RPMI8226 (cell line): ENCODE data around the gene FCGR3A.
"Not testable (repeated sequence)": the region's sequence is repeated elsewhere in the genome, so short reads cannot be mapped to it uniquely, and the experiment has no call there.

ENCODE experiments used
- DNase-seq: peaks from one replicate; pipeline ENCODE4 v3.0.0-alpha.2; 2015

Gene FCGR3A

DNA sequence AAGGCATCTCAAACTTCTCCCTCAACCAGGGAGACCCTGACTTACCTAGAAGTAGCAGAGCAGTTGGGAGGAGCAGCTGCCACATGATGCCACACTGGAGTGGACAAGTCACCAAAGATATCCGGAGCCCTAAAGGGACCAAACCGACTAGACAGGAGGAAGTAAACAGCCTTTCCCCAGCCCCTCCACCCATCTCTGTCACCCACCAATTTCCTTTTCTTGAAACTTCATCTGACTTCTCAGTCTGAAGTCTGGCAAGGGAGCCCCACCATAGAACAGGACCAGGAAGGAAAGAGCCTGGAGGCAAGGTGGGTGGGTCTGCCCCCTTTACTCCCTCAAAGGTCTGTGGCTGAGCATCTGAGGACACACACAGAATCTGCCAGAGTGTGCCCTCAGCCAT lies at the start of gene FCGR3A:
Gene FCGR3A (minus strand): TSS at position 167 of the 400 bp plus-strand sequence. CDS start 82 bp downstream, at position 85.
- no peak for DNase-seq

DNA sequence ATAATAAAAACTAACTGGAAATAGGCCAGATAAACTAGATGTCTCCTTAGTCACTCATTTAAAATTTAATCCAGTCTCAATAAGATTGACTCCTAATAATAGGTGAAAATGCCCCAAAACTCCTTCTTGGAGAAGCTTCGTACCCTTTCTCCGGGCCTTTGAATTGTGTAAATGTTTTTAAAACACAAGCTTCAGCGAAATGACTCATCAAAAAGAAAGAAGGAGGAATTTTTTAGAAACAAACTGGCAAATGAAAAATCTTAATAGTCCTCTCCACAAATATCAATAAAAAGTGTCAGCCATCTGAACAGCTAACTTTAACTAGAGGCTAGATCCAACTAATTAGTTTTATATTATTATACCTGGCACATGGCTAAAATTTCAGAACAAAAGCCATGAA lies 47.5 kb upstream of the FCGR3A start:
- not testable (repeated sequence) for DNase-seq

DNA sequence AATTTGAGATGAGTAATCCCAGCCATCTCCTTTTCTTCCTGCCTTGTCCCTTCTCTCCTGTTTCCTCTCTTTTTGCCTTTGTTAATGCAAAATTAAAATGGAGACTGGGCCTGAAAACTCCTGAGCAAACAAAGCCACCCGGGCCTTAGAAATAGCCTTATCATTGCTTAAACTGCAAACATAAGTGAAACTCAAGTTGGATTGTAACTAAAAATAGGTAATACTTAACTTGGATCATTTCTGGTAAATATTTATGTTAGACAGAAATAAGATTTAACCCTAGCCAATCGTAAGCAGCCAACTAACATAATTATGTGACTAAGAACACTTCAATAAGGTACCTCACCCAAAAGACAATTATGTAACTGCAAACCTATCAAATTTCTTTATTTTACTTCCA lies 46.0 kb upstream of the FCGR3A start:
- not testable (repeated sequence) for DNase-seq

DNA sequence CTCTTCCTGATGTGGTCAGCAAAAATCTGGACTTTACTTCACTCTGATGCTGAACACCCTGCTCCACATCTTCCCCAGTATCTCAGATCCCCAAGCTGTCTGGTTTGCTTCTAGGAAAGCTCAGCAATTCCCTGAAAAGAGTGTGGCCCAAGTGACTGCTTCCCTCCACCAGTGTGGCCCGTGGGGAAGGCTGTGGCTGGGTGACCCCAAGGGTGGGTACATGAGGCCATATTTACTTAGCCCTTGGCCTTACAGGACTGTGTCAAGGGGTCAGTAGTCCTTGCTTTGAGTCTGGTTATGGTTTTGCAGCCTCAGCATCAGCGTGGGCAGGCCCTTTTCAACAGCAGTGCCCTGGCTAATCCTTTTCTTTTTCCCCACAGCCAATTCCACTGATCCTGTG lies 45.6 kb upstream of the FCGR3A start:
- DNase-seq = not testable (repeated sequence)

DNA sequence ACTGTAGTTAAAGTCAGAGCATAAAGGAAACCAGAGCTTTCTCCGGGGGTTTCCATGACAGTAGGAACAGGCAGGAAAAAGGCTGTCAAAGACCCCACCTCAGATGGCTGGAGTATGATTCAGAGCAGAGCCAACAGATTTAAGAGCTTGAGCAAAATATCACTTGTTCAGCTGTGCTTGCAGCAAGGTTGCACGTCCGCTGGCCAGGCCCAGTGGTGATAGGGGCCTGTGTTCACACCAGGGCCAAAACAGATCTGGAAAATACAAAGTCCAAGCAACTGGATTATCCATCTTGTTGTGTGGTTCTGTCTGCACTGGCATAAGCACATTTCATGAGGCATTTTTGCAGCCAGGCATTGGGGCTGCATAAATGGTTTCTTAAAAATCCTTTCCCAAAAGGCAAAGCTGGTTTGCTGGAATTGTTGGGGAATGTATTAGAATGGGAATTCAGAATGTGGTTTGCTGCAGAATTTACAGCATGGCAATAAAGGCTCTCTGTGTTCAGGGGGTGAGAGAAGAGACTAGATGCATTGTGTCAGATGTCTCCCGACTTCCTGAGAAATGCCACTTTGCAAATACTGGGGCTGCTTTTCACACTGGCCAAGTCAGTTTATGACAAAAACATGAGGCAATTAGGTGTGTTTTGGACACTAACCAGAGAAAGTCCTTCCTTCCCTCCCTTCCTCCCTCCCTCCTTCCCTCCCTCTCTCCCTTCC lies 44.8 kb upstream of the FCGR3A start:
- DNase-seq = not testable (repeated sequence)

DNA sequence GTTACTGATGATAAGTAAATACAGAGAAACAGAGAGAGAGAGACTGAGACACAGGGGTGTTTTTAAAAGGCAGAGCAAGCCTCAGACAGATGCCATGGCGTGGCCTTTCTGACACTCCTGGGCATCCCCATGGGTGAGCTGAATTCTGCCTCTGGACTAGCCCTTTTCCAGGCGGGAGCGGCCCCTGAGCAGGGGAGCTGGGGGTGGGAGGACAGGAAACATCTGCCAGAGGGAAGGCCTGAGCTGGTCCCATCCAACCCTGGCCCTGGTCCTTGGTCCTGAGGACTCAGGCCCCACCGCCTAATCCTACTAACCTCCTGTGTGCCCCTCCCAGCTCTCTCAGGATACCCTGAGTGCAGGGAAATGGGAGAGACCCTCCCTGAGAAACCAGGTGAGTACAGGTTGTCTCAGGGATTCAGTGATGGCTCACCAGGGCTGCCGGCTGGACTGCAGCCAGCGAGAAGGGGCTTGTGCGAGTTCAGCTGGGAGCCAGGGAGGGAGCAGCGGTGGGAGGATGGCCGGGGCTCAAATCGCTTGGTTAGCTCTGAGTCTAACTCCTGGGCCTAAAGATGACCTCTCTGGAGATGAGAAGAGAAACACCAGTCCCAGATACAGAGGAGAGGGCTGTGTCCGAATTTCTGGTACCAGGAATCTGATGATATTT lies 43.6 kb upstream of the FCGR3A start:
- DNase-seq = not testable (repeated sequence)

DNA sequence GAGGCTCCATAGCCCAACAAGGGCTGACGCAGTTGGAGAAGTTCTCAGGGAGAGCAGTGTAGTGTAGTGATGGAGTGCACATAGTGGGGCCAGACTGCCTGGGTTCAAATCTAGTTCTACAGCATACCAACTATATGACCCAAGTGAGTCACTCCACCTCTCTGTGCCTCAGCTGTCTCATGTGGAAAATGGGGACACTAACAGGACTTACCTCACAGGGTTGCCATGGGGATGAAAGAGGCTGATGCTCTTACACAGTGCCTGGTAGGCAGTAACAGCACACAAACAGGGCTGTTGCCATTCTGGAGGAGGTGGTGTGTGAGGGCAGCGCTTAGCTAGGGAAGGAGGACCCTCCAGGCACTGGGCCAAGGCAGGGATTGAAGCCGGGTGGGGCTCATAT lies 43.0 kb upstream of the FCGR3A start:
- DNase-seq = not testable (repeated sequence)

DNA sequence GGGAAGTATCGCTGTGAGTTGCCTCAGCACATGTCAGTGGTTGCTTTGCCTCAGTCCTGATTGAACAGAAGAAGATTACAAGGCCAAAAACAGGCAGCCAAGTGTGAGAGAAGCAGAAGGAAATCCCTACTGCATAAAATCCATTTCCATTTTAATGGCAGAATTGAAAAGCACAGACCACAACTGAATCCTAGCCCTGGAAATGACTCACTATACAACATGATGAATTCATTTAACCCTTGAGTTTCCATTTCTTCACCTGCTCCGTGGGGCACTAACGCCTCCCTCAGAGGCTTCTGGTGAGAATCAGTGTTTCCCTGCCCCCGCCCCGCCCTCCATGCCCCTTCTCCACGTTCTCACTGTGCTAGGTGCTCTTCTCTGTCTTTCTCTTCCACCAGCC lies 40.3 kb upstream of the FCGR3A start:
- DNase-seq = not testable (repeated sequence)

DNA sequence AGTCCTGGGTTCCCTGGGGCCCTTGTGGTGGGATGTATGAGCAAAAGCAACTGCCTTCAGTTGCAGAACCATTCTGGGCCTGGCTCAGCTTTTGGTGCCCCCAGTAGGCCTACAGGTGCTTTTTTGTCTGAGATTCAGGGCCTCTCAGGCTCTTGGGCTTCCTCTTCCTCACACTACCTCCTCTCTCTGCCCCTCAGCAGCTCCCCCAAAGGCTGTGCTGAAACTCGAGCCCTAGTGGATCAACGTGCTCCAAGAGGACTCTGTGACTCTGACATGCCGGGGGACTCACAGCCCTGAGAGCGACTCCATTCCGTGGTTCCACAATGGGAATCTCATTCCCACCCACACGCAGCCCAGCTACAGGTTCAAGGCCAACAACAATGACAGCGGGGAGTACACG lies 39.7 kb upstream of the FCGR3A start:
- DNase-seq = not testable (repeated sequence)

DNA sequence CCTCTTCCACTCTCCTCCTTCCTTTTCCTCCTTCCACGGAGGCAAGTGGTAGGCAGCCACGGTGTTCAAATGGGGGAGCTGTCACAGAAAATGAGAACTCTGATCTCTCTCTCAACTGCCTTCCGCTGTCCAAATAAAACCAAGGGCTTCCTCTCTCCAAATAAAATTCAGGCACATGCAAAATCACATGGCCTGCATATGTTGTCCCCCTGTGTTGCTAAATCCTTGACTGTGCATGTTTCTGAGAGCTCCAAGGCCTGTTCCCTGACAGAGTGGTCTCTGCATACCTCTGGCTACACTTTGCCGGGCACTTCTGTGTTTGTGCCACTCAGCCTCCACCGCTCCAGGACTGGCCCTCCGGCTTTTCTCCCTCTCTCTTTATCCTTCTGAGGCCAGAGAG lies 39.0 kb upstream of the FCGR3A start:
- DNase-seq = not testable (repeated sequence)

DNA sequence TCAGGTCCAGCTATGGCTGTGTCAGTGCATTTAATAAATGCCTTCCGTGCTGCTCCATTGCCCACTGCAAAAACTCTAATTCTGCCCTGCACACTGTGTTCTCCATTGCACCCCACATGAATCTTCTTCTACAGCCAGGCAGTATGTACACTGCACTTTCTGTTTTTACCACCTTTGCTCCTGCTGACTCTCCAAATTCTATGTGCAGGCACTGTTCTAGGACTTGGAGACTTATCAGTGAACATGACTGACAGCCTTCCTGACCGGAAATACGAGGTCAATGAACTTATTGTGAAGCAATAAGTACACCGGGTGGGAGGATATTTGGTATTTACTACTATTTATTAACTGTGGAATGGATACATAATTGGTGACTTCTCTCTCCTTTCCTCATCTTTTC lies 33.3 kb upstream of the FCGR3A start:
- not testable (repeated sequence) for DNase-seq

DNA sequence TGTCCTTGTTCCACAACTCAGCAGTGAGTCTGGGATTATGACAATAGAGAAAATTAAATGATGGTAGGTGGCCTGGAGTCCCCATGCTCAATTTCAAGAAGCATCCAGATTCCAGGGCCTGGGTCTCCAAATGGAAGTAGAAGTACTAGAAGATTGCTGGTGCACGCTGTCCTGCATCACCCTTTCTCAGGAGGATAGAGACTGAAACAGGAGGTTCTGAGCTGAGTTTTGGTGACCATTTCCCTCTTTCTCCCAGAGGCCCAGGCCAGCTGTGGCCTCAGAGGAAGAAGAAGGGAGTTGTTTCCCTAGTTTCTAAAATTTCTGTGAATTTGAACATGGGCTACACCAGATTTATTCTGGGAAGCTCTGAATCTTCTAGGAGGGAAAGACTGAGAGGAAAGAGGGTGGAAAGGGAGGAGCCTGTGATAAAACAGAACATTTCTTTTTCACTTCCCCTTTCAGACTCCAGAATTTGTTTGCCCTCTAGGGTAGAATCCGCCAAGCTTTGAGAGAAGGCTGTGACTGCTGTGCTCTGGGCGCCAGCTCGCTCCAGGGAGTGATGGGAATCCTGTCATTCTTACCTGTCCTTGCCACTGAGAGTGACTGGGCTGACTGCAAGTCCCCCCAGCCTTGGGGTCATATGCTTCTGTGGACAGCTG lies 31.4 kb upstream of the FCGR3A start:
- DNase-seq = not testable (repeated sequence)

DNA sequence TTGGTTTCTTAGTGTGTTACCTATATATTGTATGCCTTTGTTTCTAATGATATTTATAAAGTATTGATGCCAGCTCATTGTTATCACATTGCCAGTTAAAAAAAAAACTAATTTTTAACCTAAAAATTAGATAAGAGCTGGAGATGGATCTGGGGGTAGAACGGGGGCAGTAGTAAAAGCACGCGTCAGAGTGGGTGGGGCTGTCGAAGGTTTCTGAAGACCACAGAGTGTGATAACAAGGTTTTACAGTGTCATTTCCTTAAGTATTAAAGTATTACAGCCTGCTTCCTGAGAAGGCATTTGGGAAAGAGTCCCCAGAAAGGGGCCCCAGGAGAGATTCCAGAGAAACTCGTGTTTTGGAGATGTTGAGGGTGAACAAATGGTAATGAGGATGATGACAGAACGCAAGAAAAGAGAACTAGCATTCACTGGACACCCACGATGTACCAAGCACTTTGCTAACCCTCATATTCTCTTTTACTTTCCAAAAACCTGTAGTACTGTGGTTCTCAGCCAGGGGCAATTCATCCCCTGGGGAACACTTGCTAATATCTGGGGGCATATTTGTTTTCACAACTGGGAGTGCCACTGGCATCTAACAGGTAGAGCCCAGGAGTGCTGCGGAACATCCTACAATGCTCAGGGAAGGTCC lies 30.4 kb upstream of the FCGR3A start:
- not testable (repeated sequence) for DNase-seq

DNA sequence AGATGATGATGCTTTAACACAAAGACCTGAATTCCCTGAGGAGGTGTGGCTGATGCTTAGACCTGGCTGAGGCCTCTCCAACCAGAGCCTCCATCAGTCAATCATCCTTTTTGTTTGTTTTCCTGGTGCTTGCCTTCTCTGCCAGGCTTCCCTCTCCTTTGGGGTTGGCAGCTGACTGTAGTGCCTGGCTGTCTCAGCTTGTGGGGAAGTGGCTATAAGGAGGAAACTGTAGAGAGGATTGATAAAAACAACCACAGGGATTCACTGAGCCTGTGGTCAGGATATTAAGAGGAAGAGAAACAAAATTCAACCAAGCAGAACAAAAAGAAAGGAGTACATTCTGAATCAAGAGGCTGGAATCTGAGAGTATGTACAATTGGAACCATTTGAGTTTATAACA lies 27.1 kb upstream of the FCGR3A start:
- DNase-seq = not testable (repeated sequence)

DNA sequence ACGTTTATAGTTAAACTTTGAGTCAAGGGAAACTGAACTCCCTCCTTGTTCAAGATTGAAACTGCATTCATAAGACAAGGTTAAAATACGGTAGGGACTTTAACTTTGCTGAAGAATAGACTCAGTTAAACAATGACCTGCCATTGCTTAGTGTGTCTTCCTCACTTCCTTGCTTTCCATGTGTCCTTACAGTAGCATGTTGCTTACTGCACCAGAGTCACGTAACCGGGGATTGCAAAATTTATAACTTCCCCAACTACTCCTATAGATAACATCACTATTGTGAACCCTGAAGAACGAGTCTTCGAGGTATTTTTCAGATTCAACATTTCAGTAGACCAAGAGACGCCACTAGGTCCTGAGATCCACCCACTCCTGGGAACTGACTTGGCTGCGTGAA lies 22.1 kb upstream of the FCGR3A start:
- DNase-seq = not testable (repeated sequence)

DNA sequence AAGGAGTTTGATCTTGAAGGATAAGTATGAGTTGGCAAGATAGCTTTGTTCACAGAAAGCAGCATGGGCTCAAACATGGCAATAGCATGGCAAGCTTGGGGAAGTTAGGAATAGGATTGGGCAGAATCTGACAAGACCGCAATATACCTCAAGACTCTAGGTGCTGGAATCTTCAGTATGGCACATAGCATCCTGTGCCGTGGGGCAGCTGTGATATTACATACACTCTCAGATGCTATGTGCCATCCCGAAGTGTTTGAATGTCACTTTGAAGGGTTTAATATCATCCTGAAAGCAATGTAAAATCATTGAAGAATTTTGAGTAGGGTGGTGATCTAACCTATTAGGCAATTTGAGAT lies 17.0 kb upstream of the FCGR3A start:
- not testable (repeated sequence) for DNase-seq

DNA sequence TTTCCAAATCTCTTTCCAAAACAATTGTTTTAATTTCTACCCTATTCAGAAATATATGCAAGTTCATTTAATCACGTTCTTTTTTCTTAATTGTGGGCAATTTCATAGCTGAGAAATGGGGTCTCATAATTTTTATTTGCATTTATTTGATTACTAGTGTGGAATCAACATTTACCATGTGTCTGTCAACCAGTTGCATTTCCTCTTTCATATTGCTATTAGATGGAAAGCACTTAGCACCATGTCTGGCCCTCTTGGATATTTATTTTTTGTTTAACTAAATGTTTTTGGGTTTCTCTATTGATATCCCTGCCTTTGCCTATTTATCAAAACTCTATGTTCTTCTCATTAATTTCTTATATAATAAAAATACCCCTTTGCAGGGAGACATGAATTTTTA lies 13.9 kb upstream of the FCGR3A start:
- not testable (repeated sequence) for DNase-seq

DNA sequence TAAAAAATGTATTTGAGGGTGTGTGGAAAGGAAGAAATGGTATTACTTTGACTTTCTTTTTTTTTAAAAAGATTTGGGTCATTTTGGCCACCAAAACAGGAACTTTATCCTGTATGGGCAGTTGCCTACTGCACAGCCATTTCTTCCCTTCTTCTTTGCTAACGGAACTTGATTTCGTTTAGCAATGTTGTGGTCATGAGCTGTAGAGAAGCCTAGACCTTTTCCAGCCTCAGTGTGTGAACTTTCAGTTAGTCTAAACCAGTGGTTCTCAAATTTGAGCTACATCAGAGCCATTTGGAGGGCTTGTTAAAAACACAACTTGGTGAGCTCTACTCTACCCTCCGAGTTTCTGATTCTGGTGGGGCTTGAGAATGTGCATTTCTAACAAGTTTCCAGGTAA lies 12.8 kb upstream of the FCGR3A start:
- not testable (repeated sequence) for DNase-seq

DNA sequence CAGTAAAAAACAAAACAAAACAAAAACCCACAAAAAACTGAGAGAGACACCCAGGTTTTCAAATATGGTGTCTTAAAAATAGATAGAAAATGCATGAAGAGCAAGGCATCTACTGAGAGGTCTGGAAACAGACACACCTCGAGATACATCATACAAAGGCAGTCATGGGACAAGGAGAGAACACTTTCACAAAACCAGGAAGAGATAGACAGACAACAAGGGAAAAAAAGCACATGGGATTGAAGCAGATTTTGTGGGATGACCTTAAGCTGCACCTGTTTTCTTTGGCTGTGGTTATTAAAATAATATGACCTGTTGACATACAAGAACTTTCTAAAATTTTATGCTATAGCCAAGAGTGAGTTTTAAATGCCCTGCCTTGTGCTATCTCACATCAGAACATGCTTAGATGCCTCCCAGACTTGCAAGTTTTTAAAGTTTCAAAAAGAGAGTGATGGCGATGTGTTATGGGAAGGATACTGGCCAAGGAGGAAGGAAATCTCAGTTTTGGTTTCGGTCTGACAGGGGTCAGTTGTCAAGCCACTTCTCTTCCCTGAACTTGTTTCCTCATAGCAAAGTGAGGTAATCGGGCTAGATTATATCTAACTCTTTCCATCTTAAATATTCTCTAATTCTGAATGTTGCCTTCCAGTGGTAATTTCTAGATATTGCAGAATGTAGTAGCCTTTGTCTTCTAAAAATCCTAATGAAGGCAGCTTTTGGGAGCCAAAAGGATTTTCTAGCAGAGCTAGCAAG lies 11.5 kb upstream of the FCGR3A start:
- DNase-seq = peak; percentile 61

DNA sequence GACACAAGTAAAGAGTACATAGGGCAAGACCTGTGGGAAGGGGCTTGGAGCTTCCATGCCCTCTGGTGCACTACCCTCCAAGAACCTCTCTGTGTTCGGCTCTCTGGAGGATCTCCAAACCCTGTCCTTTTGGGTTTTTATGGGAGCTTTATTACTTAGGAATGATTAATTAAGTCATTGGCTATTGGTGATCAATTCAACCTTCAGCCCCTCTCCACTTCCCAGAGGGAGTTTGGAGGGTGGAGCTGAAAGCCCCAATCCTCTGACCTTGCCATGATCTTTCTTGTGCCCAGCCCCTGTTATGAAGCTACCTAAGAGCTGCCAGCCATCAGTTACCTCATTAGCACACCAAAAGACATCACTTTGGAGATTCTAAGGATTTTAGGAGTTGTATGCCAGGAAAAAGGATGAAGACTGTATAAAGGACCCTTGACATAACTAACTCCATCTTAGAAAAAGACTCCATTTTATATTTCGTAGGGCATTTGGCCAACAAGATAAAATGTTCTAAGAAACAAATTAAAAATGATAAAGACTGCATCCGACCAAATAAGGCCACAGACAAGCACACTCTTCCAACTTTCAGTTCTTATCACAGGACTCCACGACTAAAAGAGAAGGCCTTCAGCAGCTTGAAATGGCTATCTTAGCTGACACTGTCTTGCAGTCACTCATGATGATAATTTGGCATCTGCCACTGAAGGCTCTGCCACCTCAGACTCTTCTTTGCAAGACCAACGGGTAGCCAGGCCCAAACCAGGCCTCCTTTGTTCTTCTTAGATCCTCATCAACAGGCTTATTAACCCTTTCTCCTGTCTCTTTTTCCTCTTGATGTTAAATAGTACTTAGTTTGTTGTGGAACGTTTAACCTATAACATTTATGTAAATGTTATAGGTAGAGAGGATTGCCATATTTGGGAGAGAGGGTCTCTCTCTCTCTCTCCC lies 8.2 kb upstream of the FCGR3A start:
- not testable (repeated sequence) for DNase-seq

DNA sequence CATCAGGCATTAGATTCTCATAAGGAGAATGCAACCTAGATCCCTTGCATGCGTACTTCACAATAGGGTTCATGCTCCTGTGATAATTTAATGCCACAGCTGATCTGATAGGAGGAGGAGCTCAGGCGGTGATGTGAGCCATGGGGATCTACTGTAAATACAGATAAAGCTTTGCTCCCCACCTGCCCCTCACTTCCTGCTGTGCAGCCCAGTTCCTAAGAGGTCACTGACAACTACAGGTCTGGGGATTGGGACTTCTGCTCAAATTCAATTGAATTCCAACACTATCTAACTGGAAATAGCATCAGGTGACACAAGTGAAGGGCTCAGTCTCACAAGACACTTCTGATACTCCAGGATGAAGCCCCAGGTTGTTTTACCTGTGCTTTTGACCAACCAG lies 7.4 kb upstream of the FCGR3A start:
- not testable (repeated sequence) for DNase-seq
